Keratinocyte (primary cell): ENCODE results near the gene ADRB2. TPM values are rescaled to one million over a fixed set of nuclear protein-coding genes. Genes with fewer than 3 reads are reported as not detected.

Source experiments
- DNase-seq: peaks from one replicate; pipeline ENCODE4 v3.0.0-alpha.2; 2011; ENCODE audit warnings: low read depth, missing footprints, low spot score
- FAIRE-seq: peaks from 2 replicates; lab custom pipeline; 2011; peaks lifted over from hg19 to GRCh38; lab: Jason Lieb, UNC
- H2AFZ ChIP-seq: 2 replicates; pipeline ENCODE4 v1.6.0; 2012; ENCODE audit warnings: low read length, control low read depth, inconsistent platforms; ENCODE audit not compliant: control insufficient read depth
- H3K27ac ChIP-seq: 2 replicates; pipeline ENCODE4 v1.5.1; 2011; ENCODE audit warnings: low read length; ENCODE audit not compliant: control insufficient read depth, insufficient read depth
- H3K27me3 ChIP-seq: 3 replicates; pipeline ENCODE4 v1.6.0; 2011; ENCODE audit warnings: low read length; ENCODE audit not compliant: control insufficient read depth, insufficient read depth; ENCODE audit errors: extremely low read depth
- H3K36me3 ChIP-seq, 2 experiments: 2 replicates in 1 of 2; 3 replicates in 1 of 2; pipeline ENCODE4 v1.5.1; 2011; ENCODE audit warnings: low read length in 2 of 2, mild to moderate bottlenecking in 1 of 2; ENCODE audit not compliant: control insufficient read depth in 2 of 2, insufficient read depth in 2 of 2; ENCODE audit errors: extremely low read depth in 1 of 2
- H3K4me1 ChIP-seq: 3 replicates; pipeline ENCODE4 v1.5.1; 2011; ENCODE audit warnings: low read length; ENCODE audit not compliant: control insufficient read depth, insufficient read depth; ENCODE audit errors: extremely low read depth
- H3K4me2 ChIP-seq: 3 replicates; pipeline ENCODE4 v1.6.0; 2011; ENCODE audit warnings: low read depth, low read length; ENCODE audit not compliant: control insufficient read depth, insufficient read depth; ENCODE audit errors: extremely low read depth
- H3K4me3 ChIP-seq, 3 experiments: fragments of 200-600 bp in 1 of 3; sonication (generic) in 1 of 3; 2 replicates in 2 of 3; 3 replicates in 1 of 3; pipeline ENCODE4 v1.5.1; 2011 to 2016; ENCODE audit warnings: low read length in 3 of 3, mild to moderate bottlenecking in 3 of 3, control low read depth in 2 of 3, inconsistent platforms in 1 of 3, low read depth in 1 of 3, mixed read lengths in 1 of 3, mixed run types in 1 of 3, moderate library complexity in 1 of 3; ENCODE audit not compliant: control insufficient read depth in 2 of 3, insufficient read depth in 2 of 3; ENCODE audit errors: extremely low read depth in 1 of 3
- H3K79me2 ChIP-seq: 2 replicates; pipeline ENCODE4 v1.6.0; 2012; ENCODE audit warnings: low read length; ENCODE audit not compliant: control insufficient read depth, insufficient read depth
- H3K9ac ChIP-seq: 3 replicates; pipeline ENCODE4 v1.6.0; 2011; ENCODE audit warnings: low read length; ENCODE audit not compliant: control insufficient read depth, insufficient read depth; ENCODE audit errors: extremely low read depth
- H3K9me1 ChIP-seq: 3 replicates; pipeline ENCODE4 v1.6.0; 2011; ENCODE audit warnings: low read length; ENCODE audit not compliant: control insufficient read depth, insufficient read depth; ENCODE audit errors: extremely low read depth
- H3K9me3 ChIP-seq: 2 replicates; pipeline ENCODE4 v1.5.1; 2012; ENCODE audit warnings: low read depth, low read length; ENCODE audit not compliant: control insufficient read depth
- H4K20me1 ChIP-seq: 3 replicates; pipeline ENCODE4 v1.6.0; 2011; ENCODE audit warnings: low read length; ENCODE audit not compliant: control insufficient read depth, insufficient read depth; ENCODE audit errors: extremely low read depth
- EZH2 ChIP-seq: IDR thresholded peaks from one replicate; pipeline ENCODE4 v1.6.1; 2012; ENCODE audit warnings: inconsistent platforms, mild to moderate bottlenecking, low read length, moderate library complexity
- dilution Hi-C: fragments of 300-500 bp; cut with MboI; formaldehyde crosslinking; loops from one replicate; pipeline ENCODE4 v1.7.0; 2020; ENCODE audit warnings: low sequenced_read_pairs; ENCODE audit not compliant: extremely low pct_ligation_motif_present
- polyA plus RNA-seq, 5 experiments: library from polyadenylated mRNA; depleted of rRNA in 3 of 5; stranded (reverse) in 3 of 5; stranded (forward) in 1 of 5; unstranded in 1 of 5; fragments of >200 nt; gene quantifications; 1 replicate in 1 of 5; 2 replicates in 3 of 5; 3 replicates in 1 of 5; pipeline versions ENCODE4 v1.2.1 to v1.2.3, GENCODE V29; 2011 to 2012; ENCODE audit warnings: missing spikeins in 2 of 5, low read depth in 1 of 5, low replicate concordance in 1 of 5
- TF ChIP-seq, protein P1 (sequence below), 3 experiments: IDR thresholded peaks in 1 of 3; conservative IDR thresholded peaks in 1 of 3; optimal IDR thresholded peaks in 1 of 3; 2 replicates in 2 of 3; 3 replicates in 1 of 3; pipeline versions ENCODE3 to v1.5.1; 2011; ENCODE audit warnings: low read length in 3 of 3, mild to moderate bottlenecking in 3 of 3, moderate library complexity in 2 of 3, control low read depth in 1 of 3, inconsistent platforms in 1 of 3; ENCODE audit not compliant: insufficient read depth in 2 of 3; ENCODE audit errors: extremely low read depth in 1 of 3

Gene ADRB2
- polyA plus RNA-seq, 1 donor (not counting 4 experiments of a cell fraction or from before 2014, with no cell fraction given): 39.7 TPM

DNA sequence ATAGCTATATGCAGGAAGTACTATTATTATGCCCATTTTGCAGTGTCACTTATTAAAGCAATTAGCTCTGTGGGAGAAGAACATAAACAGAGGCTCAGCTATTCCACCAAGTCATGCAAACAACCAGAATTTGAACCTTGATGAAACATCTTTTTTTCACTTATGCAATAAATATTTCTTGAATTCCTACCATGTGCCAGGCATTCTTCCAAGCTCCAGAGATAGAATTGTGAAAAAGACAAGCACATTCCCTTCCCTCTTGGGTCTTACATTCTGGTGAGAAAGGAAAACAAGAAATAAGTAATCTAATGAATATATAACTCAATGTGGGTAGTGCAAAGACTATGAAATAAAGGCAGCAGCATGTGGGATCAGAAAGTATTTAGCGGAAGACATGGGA lies 32.1 kb upstream of the ADRB2 start:
- H3K27ac ChIP-seq: no peak overlapping the region
- FAIRE-seq: no peak
- peaks cover 24% of the 10 kb centered on the region for H3K4me1 ChIP-seq
- H3K9ac ChIP-seq: no peak overlapping the region
- H3K9me3 ChIP-seq: no peaks in the 10 kb centered on the region
- no peaks in the 10 kb centered on the region for H3K9me1 ChIP-seq
- no peaks in the 10 kb centered on the region for H3K79me2 ChIP-seq
- no peak overlapping the region for H3K4me2 ChIP-seq
- H3K4me3 ChIP-seq: no peak overlapping the region
- no peaks in the 10 kb centered on the region for H3K36me3 ChIP-seq
- dilution Hi-C loops: no loop called here
- TF ChIP-seq EZH2: no peak
- TF ChIP-seq, protein P1, sequence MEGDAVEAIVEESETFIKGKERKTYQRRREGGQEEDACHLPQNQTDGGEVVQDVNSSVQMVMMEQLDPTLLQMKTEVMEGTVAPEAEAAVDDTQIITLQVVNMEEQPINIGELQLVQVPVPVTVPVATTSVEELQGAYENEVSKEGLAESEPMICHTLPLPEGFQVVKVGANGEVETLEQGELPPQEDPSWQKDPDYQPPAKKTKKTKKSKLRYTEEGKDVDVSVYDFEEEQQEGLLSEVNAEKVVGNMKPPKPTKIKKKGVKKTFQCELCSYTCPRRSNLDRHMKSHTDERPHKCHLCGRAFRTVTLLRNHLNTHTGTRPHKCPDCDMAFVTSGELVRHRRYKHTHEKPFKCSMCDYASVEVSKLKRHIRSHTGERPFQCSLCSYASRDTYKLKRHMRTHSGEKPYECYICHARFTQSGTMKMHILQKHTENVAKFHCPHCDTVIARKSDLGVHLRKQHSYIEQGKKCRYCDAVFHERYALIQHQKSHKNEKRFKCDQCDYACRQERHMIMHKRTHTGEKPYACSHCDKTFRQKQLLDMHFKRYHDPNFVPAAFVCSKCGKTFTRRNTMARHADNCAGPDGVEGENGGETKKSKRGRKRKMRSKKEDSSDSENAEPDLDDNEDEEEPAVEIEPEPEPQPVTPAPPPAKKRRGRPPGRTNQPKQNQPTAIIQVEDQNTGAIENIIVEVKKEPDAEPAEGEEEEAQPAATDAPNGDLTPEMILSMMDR (optimal IDR thresholded peaks at IDR 0.05 in 1 of 3, IDR thresholded peaks at IDR 0.05 in 1 of 3, conservative IDR thresholded peaks at IDR 0.05 in 1 of 3; ENCODE audit: extremely low read depth in 1 of 3, insufficient read depth in 2 of 3, low read length in 3 of 3): no peak
- no peak overlapping the region for H2AFZ ChIP-seq
- H4K20me1 ChIP-seq: no peaks in the 10 kb centered on the region
- DNase-seq: no peak
- no peaks in the 10 kb centered on the region for H3K27me3 ChIP-seq

DNA sequence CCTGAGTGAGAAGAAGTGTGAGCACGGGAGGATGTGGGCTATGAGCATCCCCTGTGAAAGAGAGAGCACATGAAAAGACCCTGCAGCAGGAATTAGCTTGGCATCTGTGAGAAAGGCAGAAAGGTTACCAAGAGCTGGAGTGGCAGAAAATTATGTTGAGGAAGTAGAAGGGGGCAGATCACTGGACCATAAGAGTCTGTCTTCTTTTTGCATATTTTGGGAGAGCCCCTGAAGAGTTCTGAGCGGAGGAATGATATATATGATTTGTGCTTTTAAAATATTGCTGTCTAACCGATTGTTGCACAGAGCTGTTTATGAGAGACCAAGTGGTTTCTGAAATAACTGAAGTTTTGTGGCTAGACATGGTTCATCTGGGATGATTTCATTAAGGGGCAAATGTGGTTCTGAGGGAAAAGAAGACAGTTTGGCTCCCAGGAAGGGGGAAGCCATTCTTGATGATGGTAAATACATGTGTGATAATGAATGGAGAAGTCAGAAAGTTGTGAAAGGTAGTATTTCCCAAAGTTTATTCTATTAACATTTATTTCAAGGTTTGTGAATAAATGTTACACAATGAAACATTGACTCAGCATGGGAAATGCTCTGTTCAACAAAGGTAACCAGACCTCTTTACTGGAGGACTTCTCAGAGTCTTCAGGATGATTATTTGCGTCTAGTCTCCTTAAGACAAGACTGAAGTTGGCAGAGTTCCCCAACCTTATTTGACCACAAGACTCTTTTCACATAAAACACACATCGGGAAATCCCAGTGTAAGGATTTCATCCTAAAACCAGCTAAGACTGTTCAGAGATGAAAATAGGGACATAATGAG lies 31.5 kb upstream of the ADRB2 start:
- dilution Hi-C loops: no loop called here
- DNase-seq (no peak), FAIRE-seq (no peak)
- no peaks in the 10 kb centered on the region for H3K79me2 ChIP-seq
- H3K4me2 ChIP-seq: no peak overlapping the region
- H3K36me3 ChIP-seq: no peaks in the 10 kb centered on the region
- no peaks in the 10 kb centered on the region for H3K27me3 ChIP-seq
- H3K9ac ChIP-seq: no peak overlapping the region
- H4K20me1 ChIP-seq: no peaks in the 10 kb centered on the region
- no peak overlapping the region for H2AFZ ChIP-seq
- TF ChIP-seq, protein P1 (optimal IDR thresholded peaks at IDR 0.05 in 1 of 3, IDR thresholded peaks at IDR 0.05 in 1 of 3, conservative IDR thresholded peaks at IDR 0.05 in 1 of 3; ENCODE audit: extremely low read depth in 1 of 3, insufficient read depth in 2 of 3, low read length in 3 of 3): no peak
- no peak for TF ChIP-seq EZH2
- H3K27ac ChIP-seq: no peak overlapping the region
- H3K4me3 ChIP-seq: no peak overlapping the region
- no peaks in the 10 kb centered on the region for H3K9me3 ChIP-seq
- peaks cover 22% of the 10 kb centered on the region for H3K4me1 ChIP-seq
- H3K9me1 ChIP-seq: no peaks in the 10 kb centered on the region
